T-helper 17 cell (primary cell): ENCODE results near the gene PHLDA1. TPM values are rescaled to one million over a fixed set of nuclear protein-coding genes. Genes with fewer than 3 reads are reported as not detected.

Experiments
- total RNA-seq, 4 donors: library from RNA in 2 of 4; stranded (reverse) in 2 of 4; gene quantifications; one replicate each; pipeline ENCODE4 v1.2.3 and lab custom pipeline; 2022 to 2026

Gene PHLDA1
- total RNA-seq, 2 donors from 2014 or later = 22.2 to 23.6 TPM

Other genes starting within 250 kb of the PHLDA1 start
- gene NAP1L1, start 52.9 kb upstream of the PHLDA1 start, total RNA-seq = 100 to 1,000 TPM; 672 to 731 TPM